K562 (cell line): ENCODE results near the gene ELK1. TPM values are rescaled to one million over a fixed set of nuclear protein-coding genes. Genes with fewer than 3 reads are reported as not detected.

Experiments
- ATF3 ChIP-seq, 2 experiments: fragments of 450-650 bp in 1 of 2; sonication (generic) in 1 of 2; formaldehyde crosslinking in 1 of 2; IDR thresholded peaks in 1 of 2; conservative IDR thresholded peaks in 1 of 2; 2 replicates each; pipeline versions ENCODE4 v1.6.1 to v1.8.1; 2016 to 2023; ENCODE audit warnings: mild to moderate bottlenecking in 2 of 2, moderate library complexity in 2 of 2, inconsistent platforms in 1 of 2, missing genetic modification reagents in 1 of 2
- CHAMP1 ChIP-seq: fragments of 450-650 bp; IDR thresholded peaks from 2 replicates; pipeline ENCODE4 v1.6.1; 2016; ENCODE audit warnings: mild to moderate bottlenecking
- CUX1 ChIP-seq: fragments of 200-800 bp; sonication (Bioruptor generic); IDR thresholded peaks from 2 replicates; pipeline ENCODE4 v1.6.1; 2016; ENCODE audit warnings: missing genetic modification characterization, missing compliant biosample characterization
- ETV1 ChIP-seq: fragments of 450-650 bp; conservative IDR thresholded peaks from 2 replicates; pipeline ENCODE4 v1.6.1; 2016; ENCODE audit warnings: missing genetic modification characterization, control low read depth, low read depth, missing compliant biosample characterization
- HMG20B ChIP-seq: fragments of 250-450 bp; sonication (Bioruptor Pico); IDR thresholded peaks from 2 replicates; pipeline ENCODE4 v1.5.0; 2021; ENCODE audit warnings: mild to moderate bottlenecking
- JUND ChIP-seq, 2 experiments: IDR thresholded peaks; 2 replicates in 1 of 2; 3 replicates in 1 of 2; pipeline ENCODE4 v1.6.1; 2011; ENCODE audit warnings: borderline replicate concordance in 2 of 2, low read depth in 2 of 2, low read length in 2 of 2, improper control_type of control experiment in 1 of 2, missing biosample characterization in 1 of 2, missing genetic modification characterization in 1 of 2, missing genetic modification reagents in 1 of 2
- KAT2B ChIP-seq: IDR thresholded peaks from one replicate; pipeline ENCODE4 v1.6.1; 2012; ENCODE audit warnings: low read depth, mild to moderate bottlenecking, control low read depth, inconsistent platforms, low read length, moderate library complexity
- MTA2 ChIP-seq: fragments of 450-650 bp; IDR thresholded peaks from 2 replicates; pipeline ENCODE4 v1.6.1; 2016; ENCODE audit warnings: low read depth
- MXI1 ChIP-seq: IDR thresholded peaks from 2 replicates; pipeline ENCODE4 v1.6.1; 2011; ENCODE audit warnings: low read depth, mild to moderate bottlenecking, improper control_type of control experiment, low read length
- PRDM10 ChIP-seq: fragments of 450-650 bp; IDR thresholded peaks from 2 replicates; pipeline ENCODE4 v1.6.1; 2018; ENCODE audit not compliant: partially characterized antibody
- RB1 ChIP-seq: fragments of 450-650 bp; IDR thresholded peaks from 2 replicates; pipeline ENCODE4 v1.6.1; 2017; ENCODE audit warnings: low read depth, mild to moderate bottlenecking
- SP1 ChIP-seq: sonication (generic); formaldehyde crosslinking; IDR thresholded peaks from 2 replicates; pipeline ENCODE4 v1.8.1; 2022; ENCODE audit warnings: mild to moderate bottlenecking, missing genetic modification reagents
- TAF9B ChIP-seq: fragments of 450-650 bp; IDR thresholded peaks from 2 replicates; pipeline ENCODE4 v1.6.1; 2018; ENCODE audit warnings: mild to moderate bottlenecking; ENCODE audit not compliant: partially characterized antibody
- ZNF143 ChIP-seq: sonication (generic); formaldehyde crosslinking; IDR thresholded peaks from 2 replicates; pipeline ENCODE4 v1.9.0; 2022; ENCODE audit warnings: mild to moderate bottlenecking, missing genetic modification reagents
- polyA plus RNA-seq, 8 experiments: library from polyadenylated mRNA; depleted of rRNA in 4 of 8; stranded (reverse) in 5 of 8; unstranded in 3 of 8; fragments of >200 nt; fragmentation: Nextera tagmentation in 2 of 8; fragmentation: Illumina TruSeq in 1 of 8; extraction: Ambion mirVana in 2 of 8; extraction: Trizol in 1 of 8; gene quantifications; 2 replicates each; pipeline versions ENCODE4 v1.2.1 to v1.2.3, GENCODE V29; 2011 to 2014; ENCODE audit warnings: inconsistent platforms in 1 of 8, missing spikeins in 1 of 8
- total RNA-seq, 7 experiments: library from RNA; depleted of rRNA in 6 of 7; stranded (reverse); fragments of >200 nt in 6 of 7; fragmentation: Illumina TruSeq in 2 of 7; extraction: Trizol in 2 of 7; gene quantifications; 2 replicates each; pipeline versions ENCODE4 v1.2.1 to v1.2.3, GENCODE V29; 2011 to 2021; ENCODE audit warnings: low replicate concordance in 1 of 7

Gene ELK1
- total and polyA plus RNA-seq, 9 of the 15 experiments (the other 6 are each of a cell fraction or from before 2014, with no cell fraction given): 4.4 to 74.9 (median 26.5) TPM

GRCh38 chrX:47683184-47683828, 32.9 kb upstream of the ELK1 start (continued):
- TF ChIP-seq ETV1: no peak
- peak; percentile 63; the same call in 1 of the 2 replicates for TF ChIP-seq MXI1
- TF ChIP-seq PRDM10: peak; percentile 34
- no peak for TF ChIP-seq KAT2B
- TF ChIP-seq RB1: peak; percentile 43; the same call in 1 of the 2 replicates
- no peak for TF ChIP-seq CUX1 (CRISPR knock-in tag)
- TF ChIP-seq JUND (IDR thresholded peaks at IDR 0.05; ENCODE audit: borderline replicate concordance, low read depth, low read length): peak; percentile 84
- TF ChIP-seq JUND (tag; IDR thresholded peaks at IDR 0.05; ENCODE audit: borderline replicate concordance, low read depth, low read length): peak; percentile 67; the same call in 2 of the 3 replicates
- peak; percentile 97 for TF ChIP-seq MTA2
- no peak for TF ChIP-seq ZNF143 (CRISPR knock-in tag)
- peak; percentile 55 for TF ChIP-seq TAF9B
- peak; percentile 82 for TF ChIP-seq CHAMP1
- TF ChIP-seq SP1 (CRISPR knock-in tag): peak; percentile 73
- peak; percentile 87 for TF ChIP-seq ATF3 (IDR thresholded peaks at IDR 0.05)
- TF ChIP-seq ATF3 (CRISPR knock-in tag; conservative IDR thresholded peaks at IDR 0.05): no peak
- TF ChIP-seq HMG20B (CRISPR knock-in tag): no peak
